ENCODE data around the gene TRPV5.

TRPV5 gene

GRCh38 chr7:142908290-142908689 is 25.3 kb downstream of the TRPV5 start:
- no peak for DNase-seq

- no peak for DNase-seq
These were observed 26.9 kb downstream of the TRPV5 start for GRCh38 chr7:142906643-142907042.

- no peak for DNase-seq
These were observed 27.8 kb downstream of the TRPV5 start for GRCh38 chr7:142905759-142906158.

- no peak for DNase-seq
These were observed 29.4 kb downstream of the TRPV5 start for GRCh38 chr7:142904128-142904527.

- DNase-seq: no peak
These were observed 31.9 kb downstream of the TRPV5 start for GRCh38 chr7:142901426-142902259.

- no peak for DNase-seq
These were observed 33.9 kb downstream of the TRPV5 start for GRCh38 chr7:142899661-142900060.

- DNase-seq: no peak
These were observed 35.0 kb downstream of the TRPV5 start for GRCh38 chr7:142898377-142899170.

- no peak for DNase-seq
These were observed 35.9 kb downstream of the TRPV5 start for GRCh38 chr7:142897691-142898090.

- no peak for DNase-seq
These were observed 36.7 kb downstream of the TRPV5 start for GRCh38 chr7:142896741-142897379.

- no peak for DNase-seq
These were observed 37.4 kb downstream of the TRPV5 start for GRCh38 chr7:142896151-142896550.

- no peak for DNase-seq
These were observed 38.5 kb downstream of the TRPV5 start for GRCh38 chr7:142894985-142895593.

- no peak for DNase-seq
These were observed 39.2 kb downstream of the TRPV5 start for GRCh38 chr7:142894112-142894984.

GRCh38 chr7:142892951-142893350 is 40.6 kb downstream of the TRPV5 start:
- DNase-seq: no peak

- no peak for DNase-seq
These were observed 42.0 kb downstream of the TRPV5 start for GRCh38 chr7:142891490-142892082.

- no peak for DNase-seq
These were observed 42.6 kb downstream of the TRPV5 start for GRCh38 chr7:142890874-142891485.

- no peak for DNase-seq
These were observed 43.7 kb downstream of the TRPV5 start for GRCh38 chr7:142889816-142890215.

GRCh38 chr7:142887282-142888015 is 46.1 kb downstream of the TRPV5 start:
- no peak for DNase-seq

GRCh38 chr7:142886866-142887265 is 46.7 kb downstream of the TRPV5 start:
- no peak for DNase-seq

- no peak for DNase-seq
These were observed 48.0 kb downstream of the TRPV5 start, which contains the start of gene TRPV6 for GRCh38 chr7:142885311-142886230. Gene TRPV6 (minus strand): TSS chr7:142885745.

Data from cerebellar nuclear complex (tissue), 1 donor.